Stomach (tissue), 9 donors: ENCODE data around the gene PDLIM5. TPM values are rescaled to one million over a fixed set of nuclear protein-coding genes. Genes with fewer than 3 reads are reported as not detected.

Experiments
- DNase-seq, 2 donors: peaks; one replicate each; pipeline versions ENCODE4 v3.0.0 to v3.0.0-alpha.2; 2013 to 2019
- H3K27ac ChIP-seq, 5 donors: fragments of 200-600 bp in 4 of 5; sonication (generic) in 4 of 5; one replicate each; pipeline ENCODE4 v1.5.1; 2013 to 2019; ENCODE audit warnings: mild to moderate bottlenecking in 1 of 5, moderate library complexity in 1 of 5
- H3K27me3 ChIP-seq, 3 donors: fragments of 200-600 bp; sonication (generic); one replicate each; pipeline ENCODE4 v1.5.1; 2017 to 2019; ENCODE audit warnings: mixed run types in 1 of 3
- H3K36me3 ChIP-seq, 4 donors: fragments of 200-600 bp; sonication (generic); 1 replicate in 3 of 4; 2 replicates in 1 of 4; pipeline ENCODE4 v1.5.1; 2016 to 2019
- H3K4me1 ChIP-seq, 4 donors: fragments of 200-600 bp; sonication (generic); one replicate each; pipeline ENCODE4 v1.5.1; 2016 to 2019
- H3K4me3 ChIP-seq, 4 donors: fragments of 200-600 bp; sonication (generic) in 3 of 4; one replicate each; pipeline ENCODE4 v1.5.1; 2016 to 2019; ENCODE audit warnings: mild to moderate bottlenecking in 1 of 4
- H3K9me3 ChIP-seq, 4 donors: fragments of 200-600 bp; sonication (generic); one replicate each; pipeline ENCODE4 v1.5.1; 2016 to 2019
- CTCF ChIP-seq, 7 experiments: fragments of 450-650 bp in 4 of 7; fragments of 200-600 bp in 3 of 7; sonication (generic) in 3 of 7; IDR thresholded peaks; one replicate each; pipeline ENCODE4 v1.5.1; 2016 to 2019; ENCODE audit warnings: antibody characterized with exemption in 7 of 7, control low read depth in 2 of 7, mild to moderate bottlenecking in 1 of 7
- EP300 ChIP-seq: sonication (generic); formaldehyde crosslinking; IDR thresholded peaks from one replicate; pipeline ENCODE4 v1.6.1; 2017; ENCODE audit warnings: antibody characterized with exemption
- POLR2A ChIP-seq, 4 donors: fragments of 450-650 bp; IDR thresholded peaks; one replicate each; pipeline ENCODE4 v1.6.1; 2016; ENCODE audit warnings: antibody characterized with exemption in 4 of 4, control low read depth in 2 of 4, mild to moderate bottlenecking in 1 of 4, moderate library complexity in 1 of 4
- POLR2AphosphoS5 ChIP-seq, 3 donors: sonication (generic); formaldehyde crosslinking; IDR thresholded peaks; one replicate each; pipeline ENCODE4 v1.6.1; 2016; ENCODE audit warnings: antibody characterized with exemption in 3 of 3
- WGBS, 5 donors: extraction: QIAGEN DNeasy Blood & Tissue Kit in 3 of 5; methylation state at CpG; one replicate each; pipeline versions ENCODE4 v1.1.5 to v1.1.7; 2013 to 2018; 5-methylcytosine and 5-hydroxymethylcytosine counted together
- intact Hi-C: fragments of 100-400 bp; cut with DNase I; formaldehyde crosslinking; loops from one replicate; pipeline ENCODE4 v1.15.1; 2023; ENCODE audit warnings: low total_unique reads
- polyA plus RNA-seq, 3 donors: library from polyadenylated mRNA; stranded (reverse); fragments of 200-250 nt; gene quantifications; one replicate each; pipeline ENCODE4 v1.2.3, GENCODE V29; 2013
- total RNA-seq, 5 donors: library from RNA; depleted of rRNA; stranded (reverse); fragments of >200 nt; gene quantifications; one replicate each; pipeline versions ENCODE4 v1.1.0 to v1.2.3, GENCODE V29; 2014 to 2016
- donor health status: healthy with polysubstance abuse.
- donor health status: Bipolar disorder and iron deficiency.
- donor health status: healthy.

Gene PDLIM5
- total and polyA plus RNA-seq, 8 donors: 23.7 to 311 (median 40.3) TPM

DNA sequence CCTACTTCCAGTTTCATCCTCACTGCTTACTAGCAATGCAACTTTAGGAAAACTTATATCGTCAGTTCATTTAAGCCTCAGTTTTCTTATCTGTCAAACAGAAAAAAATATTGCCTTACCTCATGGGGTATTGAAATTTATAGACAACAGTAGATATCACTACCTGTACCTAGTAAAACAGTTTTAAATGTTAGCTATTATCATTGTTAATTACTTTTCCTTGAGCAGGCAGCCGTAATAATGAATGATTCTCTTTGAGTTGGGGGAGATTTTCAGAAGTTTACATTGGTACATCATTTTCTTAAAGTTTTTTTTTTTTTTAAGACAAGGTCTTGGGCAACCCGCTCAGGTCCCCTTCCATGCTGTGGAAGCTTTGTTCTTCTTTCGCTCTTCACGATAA is 234.3 kb downstream of the PDLIM5 start:
- Histone ChIP-seq H3K9me3 (no peaks in the 10 kb centered on the region), H3K27ac (no peak overlapping the region), H3K27me3 (no peaks in the 10 kb centered on the region), H3K4me1 (no peaks in the 10 kb centered on the region), H3K4me3 (no peak overlapping the region), H3K36me3 (no peaks in the 10 kb centered on the region)
- intact Hi-C loops: no loop called here
- DNase-seq: no peak
- 92 to 96% (median 95%) methylated on average over 5 of the region's 5 CpGs for WGBS, 5 donors
- TF ChIP-seq CTCF (IDR thresholded peaks at IDR 0.05) (no peak), POLR2AphosphoS5 (IDR thresholded peaks at IDR 0.05) (no peak), EP300 (no peak), POLR2A (IDR thresholded peaks at IDR 0.05) (no peak)

GRCh38 chr4:94689155-94689860 is 237.6 kb downstream of the PDLIM5 start:
- no peak overlapping the region for H3K4me3 ChIP-seq
- H3K36me3 ChIP-seq: no peaks in the 10 kb centered on the region
- no peak for DNase-seq
- intact Hi-C loops: no loop called here
- no peak overlapping the region for H3K27ac ChIP-seq
- H3K4me1 ChIP-seq: no peaks in the 10 kb centered on the region
- no peaks in the 10 kb centered on the region for H3K9me3 ChIP-seq
- H3K27me3 ChIP-seq: no peaks in the 10 kb centered on the region
- 58 to 67% (median 63%) methylated on average over 4 of the region's 4 CpGs for WGBS, 5 donors
- TF ChIP-seq EP300: no peak
- no peak for TF ChIP-seq POLR2A (IDR thresholded peaks at IDR 0.05)
- no peak for TF ChIP-seq CTCF (IDR thresholded peaks at IDR 0.05)
- TF ChIP-seq POLR2AphosphoS5 (IDR thresholded peaks at IDR 0.05): no peak

DNA sequence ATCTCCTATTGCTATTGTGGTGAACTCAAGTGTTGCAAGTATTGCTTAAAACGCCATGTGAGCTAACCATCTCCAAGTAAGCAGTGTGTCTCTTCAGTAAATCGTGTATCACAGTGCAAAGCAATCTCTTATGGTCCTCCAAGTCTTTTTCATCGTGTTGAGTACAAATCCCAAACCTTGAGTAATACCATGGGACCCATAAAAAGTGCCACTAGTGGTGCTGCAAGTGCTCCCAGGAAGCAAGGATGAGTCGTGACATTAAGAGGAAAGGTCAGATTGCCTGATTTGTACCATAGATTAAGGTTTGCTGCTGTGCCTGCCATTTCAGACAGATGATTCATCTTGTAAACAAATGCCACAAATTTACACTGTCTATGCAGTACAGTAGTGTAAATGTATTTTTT is 239.1 kb downstream of the PDLIM5 start:
- no peak overlapping the region for H3K4me3 ChIP-seq
- H3K9me3 ChIP-seq: no peaks in the 10 kb centered on the region
- H3K27me3 ChIP-seq: no peaks in the 10 kb centered on the region
- intact Hi-C loops: no loop called here
- H3K36me3 ChIP-seq: no peaks in the 10 kb centered on the region
- no peaks in the 10 kb centered on the region for H3K4me1 ChIP-seq
- 55 to 72% (median 68%) methylated on average over 4 of the region's 4 CpGs for WGBS, 5 donors
- H3K27ac ChIP-seq: no peak overlapping the region
- DNase-seq: no peak
- TF ChIP-seq POLR2AphosphoS5 (IDR thresholded peaks at IDR 0.05) (no peak), EP300 (no peak), CTCF (IDR thresholded peaks at IDR 0.05) (no peak), POLR2A (IDR thresholded peaks at IDR 0.05) (no peak)

DNA sequence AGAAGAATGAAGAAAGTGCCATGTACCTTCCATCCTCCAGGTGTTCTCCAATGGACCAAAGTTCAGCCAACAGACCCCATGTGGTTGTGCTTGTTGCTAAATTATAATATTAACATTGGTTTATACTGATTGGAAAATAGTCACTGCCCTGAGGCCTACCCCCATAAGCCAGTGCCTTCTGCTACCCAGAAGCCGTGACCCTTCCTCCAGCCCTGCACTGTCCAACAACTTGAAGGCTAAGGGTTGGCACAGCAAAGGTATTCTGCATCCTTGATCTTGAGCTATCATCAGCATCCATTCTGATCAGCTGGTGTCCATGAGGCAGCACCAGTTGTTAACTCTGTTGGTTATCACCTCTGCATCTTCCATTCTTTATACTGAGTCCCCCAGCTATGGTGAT is 239.8 kb downstream of the PDLIM5 start:
- no peak overlapping the region for H3K4me3 ChIP-seq
- intact Hi-C loops: no loop called here
- no peaks in the 10 kb centered on the region for H3K4me1 ChIP-seq
- WGBS, 5 donors: 91 to 100% (median 95%) methylated on average over 1 of the region's 1 CpG
- H3K27ac ChIP-seq: no peak overlapping the region
- no peaks in the 10 kb centered on the region for H3K9me3 ChIP-seq
- DNase-seq: no peak
- H3K27me3 ChIP-seq: no peaks in the 10 kb centered on the region
- H3K36me3 ChIP-seq: no peaks in the 10 kb centered on the region
- no peak for TF ChIP-seq POLR2AphosphoS5 (IDR thresholded peaks at IDR 0.05)

DNA sequence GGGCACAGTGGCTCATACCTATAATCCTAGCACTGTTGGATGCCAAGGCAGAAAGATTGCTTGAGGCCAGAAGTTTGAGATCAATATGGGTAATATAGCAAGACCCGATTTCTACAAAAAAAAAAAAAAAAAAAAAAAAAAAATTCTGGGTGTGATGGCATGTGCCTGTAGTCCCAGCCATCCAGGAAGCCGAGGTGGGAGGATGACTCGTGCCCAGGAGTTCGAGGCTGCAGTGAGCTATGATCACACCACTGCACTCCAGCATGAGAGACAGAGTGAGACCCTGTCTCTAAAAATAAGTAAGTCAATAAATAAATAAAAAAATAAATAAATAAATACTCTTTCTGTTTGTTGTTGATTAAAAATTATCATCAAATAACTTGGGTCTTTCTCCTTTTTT is 243.6 kb downstream of the PDLIM5 start:
- H3K4me1 ChIP-seq: no peaks in the 10 kb centered on the region
- no peaks in the 10 kb centered on the region for H3K9me3 ChIP-seq
- intact Hi-C loops: no loop called here
- no peaks in the 10 kb centered on the region for H3K27me3 ChIP-seq
- H3K4me3 ChIP-seq: no peak overlapping the region
- WGBS, 5 donors: 67 to 90% (median 77%) methylated on average over 4 of the region's 4 CpGs
- no peak for DNase-seq
- TF ChIP-seq POLR2AphosphoS5 (IDR thresholded peaks at IDR 0.05) (no peak), EP300 (no peak), POLR2A (IDR thresholded peaks at IDR 0.05) (no peak), CTCF (IDR thresholded peaks at IDR 0.05) (no peak)
- no peak overlapping the region for H3K27ac ChIP-seq
- H3K36me3 ChIP-seq: no peaks in the 10 kb centered on the region
